CD4-positive, alpha-beta T cell treated with Interleukin-12 subunit alpha and Interleukin-12 subunit beta, for 1 hour (primary cell): ENCODE results near the gene SPTBN2.
"Not testable (repeated sequence)": the region's sequence is repeated elsewhere in the genome, so short reads cannot be mapped to it uniquely, and the experiment has no call there.

Source experiments
- DNase-seq: peaks from one replicate; pipeline ENCODE4 v3.0.0-alpha.2; 2020

The SPTBN2 gene

GRCh38 chr11:66680966-66681645, 47.9 kb downstream of the SPTBN2 start:
- no peak for DNase-seq

- peak; percentile 98 for DNase-seq
These were observed 51.2 kb downstream of the SPTBN2 start, which contains the start of gene RBM4B for GRCh38 chr11:66677599-66678375. RBM4B (minus strand) TSS chr11:66677887; CDS start chr11:66677079, 808 bp downstream.

GRCh38 chr11:66676931-66677598, 52.0 kb downstream of the SPTBN2 start:
- DNase-seq, result no peak

GRCh38 chr11:66676282-66676919, 52.6 kb downstream of the SPTBN2 start:
- no peak for DNase-seq

- no peak for DNase-seq
These were observed 53.9 kb downstream of the SPTBN2 start for GRCh38 chr11:66674964-66675602.

- DNase-seq, result no peak
These were observed 58.2 kb downstream of the SPTBN2 start for GRCh38 chr11:66670816-66671215.

- DNase-seq, result no peak
These were observed 63.6 kb downstream of the SPTBN2 start for GRCh38 chr11:66665369-66665768.

GRCh38 chr11:66663741-66664296, 65.2 kb downstream of the SPTBN2 start:
- DNase-seq, result no peak

- no peak for DNase-seq
These were observed 69.3 kb downstream of the SPTBN2 start for GRCh38 chr11:66659763-66660162.

- DNase-seq, result no peak
These were observed 75.9 kb downstream of the SPTBN2 start for GRCh38 chr11:66653123-66653522.

- DNase-seq, result no peak
These were observed 76.4 kb downstream of the SPTBN2 start for GRCh38 chr11:66652651-66653050.

GRCh38 chr11:66651016-66651415, 78.0 kb downstream of the SPTBN2 start:
- DNase-seq, result no peak

GRCh38 chr11:66649903-66650302, 79.1 kb downstream of the SPTBN2 start:
- no peak for DNase-seq

GRCh38 chr11:66646828-66647227, 82.2 kb downstream of the SPTBN2 start:
- DNase-seq, result no peak

GRCh38 chr11:66643745-66644437, 85.1 kb downstream of the SPTBN2 start:
- no peak for DNase-seq

- no peak for DNase-seq
These were observed 87.2 kb downstream of the SPTBN2 start for GRCh38 chr11:66641834-66642233.

- DNase-seq, result not testable (repeated sequence)
These were observed 89.1 kb downstream of the SPTBN2 start for GRCh38 chr11:66639814-66640340.

- DNase-seq, result peak; percentile 50
These were observed 89.8 kb downstream of the SPTBN2 start for GRCh38 chr11:66639066-66639813.

GRCh38 chr11:66638177-66639065, 90.6 kb downstream of the SPTBN2 start, which contains the start of gene RBM4:
RBM4 (plus strand) TSS chr11:66638703; CDS start chr11:66639712, 1,009 bp downstream.
- DNase-seq, result peak; percentile 99
